Fibroblast of lung (primary cell): ENCODE data around the gene ROBO2. TPM values are rescaled to one million over a fixed set of nuclear protein-coding genes. Genes with fewer than 3 reads are reported as not detected.
A peak's percentile ranks its signal among the peaks of the same experiment; 100 is the strongest.

Experiments used
- DNase-seq, 2 donors: peaks; one replicate each; pipeline versions ENCODE4 v3.0.0 to v3.0.0-alpha.2; 2010; ENCODE audit warnings: low read depth in 2 of 2
- H2AFZ ChIP-seq: 2 replicates; pipeline ENCODE4 v1.5.1; 2012; ENCODE audit warnings: low read length, control low read depth, inconsistent platforms
- H3K27ac ChIP-seq: 2 replicates; pipeline ENCODE4 v1.5.1; 2011; ENCODE audit warnings: low read length, control low read depth; ENCODE audit not compliant: insufficient read depth
- H3K27me3 ChIP-seq: 2 replicates; pipeline ENCODE4 v1.5.1; 2011; ENCODE audit warnings: mild to moderate bottlenecking, low read length; ENCODE audit not compliant: control insufficient read depth, insufficient read depth
- H3K36me3 ChIP-seq: 2 replicates; pipeline ENCODE4 v1.5.1; 2011; ENCODE audit warnings: low read length; ENCODE audit not compliant: control insufficient read depth, insufficient read depth
- H3K4me1 ChIP-seq: 2 replicates; pipeline ENCODE4 v1.5.1; 2011; ENCODE audit warnings: low read length; ENCODE audit not compliant: control insufficient read depth, insufficient read depth; ENCODE audit errors: extremely low read depth
- H3K4me2 ChIP-seq: 2 replicates; pipeline ENCODE4 v1.5.1; 2011; ENCODE audit warnings: low read length, control low read depth; ENCODE audit not compliant: insufficient read depth; ENCODE audit errors: extremely low read depth
- H3K4me3 ChIP-seq, 4 experiments: fragments of 200-600 bp in 1 of 4; sonication (generic) in 1 of 4; replicated peaks in 1 of 4; 2 replicates each; pipeline ENCODE4 v1.5.1; 2011 to 2016; ENCODE audit warnings: low read length in 4 of 4, low read depth in 3 of 4, mild to moderate bottlenecking in 3 of 4, control low read depth in 2 of 4, inconsistent platforms in 1 of 4, mixed read lengths in 1 of 4; ENCODE audit not compliant: insufficient read depth in 1 of 4; ENCODE audit errors: control extremely low read depth in 1 of 4
- H3K79me2 ChIP-seq: 2 replicates; pipeline ENCODE4 v1.5.1; 2012; ENCODE audit warnings: mild to moderate bottlenecking, low read length, inconsistent platforms; ENCODE audit not compliant: control insufficient read depth, insufficient read depth
- H3K9ac ChIP-seq: 2 replicates; pipeline ENCODE4 v1.5.1; 2011; ENCODE audit warnings: mild to moderate bottlenecking, low read length, control low read depth; ENCODE audit not compliant: insufficient read depth
- H3K9me3 ChIP-seq: 2 replicates; pipeline ENCODE4 v1.5.1; 2012; ENCODE audit warnings: low read depth, low read length; ENCODE audit not compliant: control insufficient read depth, insufficient read depth
- H4K20me1 ChIP-seq: 2 replicates; pipeline ENCODE4 v1.5.1; 2011; ENCODE audit warnings: low read length; ENCODE audit not compliant: control insufficient read depth, insufficient read depth; ENCODE audit errors: extremely low read depth
- EZH2 ChIP-seq: IDR thresholded peaks from 2 replicates; pipeline ENCODE4 v1.5.1; 2012; ENCODE audit warnings: low read length, control low read depth, mild to moderate bottlenecking; ENCODE audit errors: missing control alignments
- polyA plus RNA-seq, 2 donors: library from polyadenylated mRNA; depleted of rRNA in 1 of 2; stranded (reverse) in 1 of 2; unstranded in 1 of 2; fragments of >200 nt; gene quantifications; 2 replicates each; pipeline ENCODE4 v1.2.1, GENCODE V29; 2011 to 2012; ENCODE audit warnings: missing spikeins in 1 of 2
- total RNA-seq: library from RNA; depleted of rRNA; stranded (reverse); fragments of >200 nt; gene quantifications from 2 replicates; pipeline ENCODE4 v1.2.1, GENCODE V29; 2014
- TF ChIP-seq, protein P1 (sequence below), 2 donors: IDR thresholded peaks in 1 of 2; conservative IDR thresholded peaks in 1 of 2; 1 replicate in 1 of 2; 2 replicates in 1 of 2; pipeline ENCODE4 v1.5.1; 2011 to 2012; ENCODE audit warnings: low read length in 2 of 2, control low read depth in 1 of 2, inconsistent platforms in 1 of 2, low read depth in 1 of 2, mild to moderate bottlenecking in 1 of 2

The ROBO2 gene
- total and polyA plus RNA-seq, 2 donors (not counting 1 experiment from before 2014, with no cell fraction given) = 0.83 to 1.5 TPM

DNA sequence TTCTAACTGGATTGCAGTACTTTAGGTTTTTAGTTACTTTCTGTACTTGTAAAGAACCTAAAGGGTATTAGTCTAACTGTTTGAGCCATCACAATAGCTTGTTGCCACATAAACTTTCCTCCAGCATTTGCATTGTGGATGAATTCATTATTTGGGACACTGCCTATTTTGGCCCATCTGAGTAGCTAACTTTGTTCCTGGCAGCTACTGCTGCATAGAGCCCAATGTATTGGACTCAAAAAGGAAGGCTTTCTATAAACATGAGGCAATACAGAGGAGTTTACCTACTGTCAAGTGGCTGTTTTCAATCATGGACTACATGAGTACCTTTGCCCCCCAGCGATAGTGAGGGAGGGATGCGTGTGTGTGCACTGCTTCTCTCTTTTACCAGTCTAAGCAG lies 1.9 kb downstream of the ROBO2 start:
- H3K79me2 ChIP-seq = no peaks in the 10 kb centered on the region
- H3K4me3 ChIP-seq = peak overlapping the region in 1 of 4 experiments; percentile 18
- H4K20me1 ChIP-seq = no peaks in the 10 kb centered on the region
- no peak overlapping the region for H3K4me2 ChIP-seq
- H3K4me1 ChIP-seq = no peaks in the 10 kb centered on the region
- H3K27me3 ChIP-seq = peaks cover 5% of the 10 kb centered on the region
- peak in 1 of 2 donors; percentile 2 for DNase-seq
- no peaks in the 10 kb centered on the region for H3K36me3 ChIP-seq
- no peak overlapping the region for H2AFZ ChIP-seq
- H3K9ac ChIP-seq = no peak overlapping the region
- H3K9me3 ChIP-seq = no peaks in the 10 kb centered on the region
- TF ChIP-seq, protein P1, sequence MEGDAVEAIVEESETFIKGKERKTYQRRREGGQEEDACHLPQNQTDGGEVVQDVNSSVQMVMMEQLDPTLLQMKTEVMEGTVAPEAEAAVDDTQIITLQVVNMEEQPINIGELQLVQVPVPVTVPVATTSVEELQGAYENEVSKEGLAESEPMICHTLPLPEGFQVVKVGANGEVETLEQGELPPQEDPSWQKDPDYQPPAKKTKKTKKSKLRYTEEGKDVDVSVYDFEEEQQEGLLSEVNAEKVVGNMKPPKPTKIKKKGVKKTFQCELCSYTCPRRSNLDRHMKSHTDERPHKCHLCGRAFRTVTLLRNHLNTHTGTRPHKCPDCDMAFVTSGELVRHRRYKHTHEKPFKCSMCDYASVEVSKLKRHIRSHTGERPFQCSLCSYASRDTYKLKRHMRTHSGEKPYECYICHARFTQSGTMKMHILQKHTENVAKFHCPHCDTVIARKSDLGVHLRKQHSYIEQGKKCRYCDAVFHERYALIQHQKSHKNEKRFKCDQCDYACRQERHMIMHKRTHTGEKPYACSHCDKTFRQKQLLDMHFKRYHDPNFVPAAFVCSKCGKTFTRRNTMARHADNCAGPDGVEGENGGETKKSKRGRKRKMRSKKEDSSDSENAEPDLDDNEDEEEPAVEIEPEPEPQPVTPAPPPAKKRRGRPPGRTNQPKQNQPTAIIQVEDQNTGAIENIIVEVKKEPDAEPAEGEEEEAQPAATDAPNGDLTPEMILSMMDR (conservative IDR thresholded peaks at IDR 0.05 in 1 of 2, IDR thresholded peaks at IDR 0.05 in 1 of 2; ENCODE audit: low read depth in 1 of 2, low read length in 2 of 2) = no peak
- no peak for TF ChIP-seq EZH2
- H3K27ac ChIP-seq = no peak overlapping the region

DNA sequence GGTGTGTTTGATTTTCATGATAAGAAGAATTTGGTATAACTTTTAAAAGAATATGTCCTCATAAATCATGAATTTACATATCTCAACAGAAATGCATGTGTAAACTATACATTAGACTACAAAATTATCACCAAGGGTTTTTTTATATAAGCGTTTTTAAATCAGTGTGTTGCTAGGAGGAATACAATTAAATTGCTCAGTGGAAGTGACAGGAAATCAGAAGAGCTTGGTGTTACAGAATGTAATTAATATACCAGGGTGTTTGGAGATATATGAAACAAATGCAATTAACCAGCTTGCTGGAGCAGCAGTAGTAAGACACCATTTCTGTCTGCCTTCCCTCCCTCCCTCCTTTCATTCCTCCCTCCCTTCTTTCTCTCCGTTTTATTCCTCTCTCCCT lies 2.4 kb downstream of the ROBO2 start:
- DNase-seq = no peak
- Histone ChIP-seq H3K27me3 (peaks cover 5% of the 10 kb centered on the region), H3K36me3 (no peaks in the 10 kb centered on the region), H3K27ac (no peak overlapping the region), H3K4me1 (no peaks in the 10 kb centered on the region), H3K79me2 (no peaks in the 10 kb centered on the region), H3K9ac (no peak overlapping the region), H2AFZ (no peak overlapping the region), H3K4me3 (no peak overlapping the region), H4K20me1 (no peaks in the 10 kb centered on the region), H3K4me2 (no peak overlapping the region), H3K9me3 (no peaks in the 10 kb centered on the region)
- TF ChIP-seq, protein P1 (conservative IDR thresholded peaks at IDR 0.05 in 1 of 2, IDR thresholded peaks at IDR 0.05 in 1 of 2; ENCODE audit: low read depth in 1 of 2, low read length in 2 of 2) = no peak
- no peak for TF ChIP-seq EZH2

DNA sequence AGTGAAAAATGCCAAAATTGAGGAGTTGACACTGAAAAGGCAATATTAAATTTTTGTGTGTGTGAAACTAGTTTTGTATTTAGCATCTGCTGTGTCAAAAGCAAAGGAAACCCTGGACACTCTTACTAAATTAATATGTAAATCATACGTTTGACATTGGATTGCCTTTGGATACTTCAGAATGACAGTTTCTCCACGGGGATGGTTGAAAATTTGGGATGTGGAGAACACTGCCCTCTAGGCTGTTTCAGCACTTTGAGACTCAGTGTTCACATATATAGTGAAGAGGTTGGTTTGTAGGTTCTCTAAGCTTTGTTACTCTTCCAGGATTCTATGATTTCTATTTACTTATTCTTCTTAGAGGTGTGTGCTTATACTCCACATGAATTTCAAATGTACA lies 3.0 kb downstream of the ROBO2 start:
- no peaks in the 10 kb centered on the region for H4K20me1 ChIP-seq
- H3K4me3 ChIP-seq = no peak overlapping the region
- H2AFZ ChIP-seq = no peak overlapping the region
- TF ChIP-seq, protein P1 (conservative IDR thresholded peaks at IDR 0.05 in 1 of 2, IDR thresholded peaks at IDR 0.05 in 1 of 2; ENCODE audit: low read depth in 1 of 2, low read length in 2 of 2) = peak; percentile 16 to 60
- no peak for TF ChIP-seq EZH2
- peak in 1 of 2 donors; percentile 19 for DNase-seq
- no peaks in the 10 kb centered on the region for H3K36me3 ChIP-seq
- no peak overlapping the region for H3K9ac ChIP-seq
- no peaks in the 10 kb centered on the region for H3K4me1 ChIP-seq
- H3K27me3 ChIP-seq = peaks cover 5% of the 10 kb centered on the region
- H3K9me3 ChIP-seq = no peaks in the 10 kb centered on the region
- no peak overlapping the region for H3K27ac ChIP-seq
- no peaks in the 10 kb centered on the region for H3K79me2 ChIP-seq
- H3K4me2 ChIP-seq = no peak overlapping the region
